Kidney epithelial cell (primary cell): ENCODE measurements around the gene SPATA2. TPM values are rescaled to one million over a fixed set of nuclear protein-coding genes. Genes with fewer than 3 reads are reported as not detected.

ENCODE experiments used
- DNase-seq: peaks from one replicate; pipeline ENCODE4 v3.0.0-alpha.2; 2010; ENCODE audit warnings: low read depth
- H3K27me3 ChIP-seq: 2 replicates; pipeline ENCODE4 v1.6.0; 2011; ENCODE audit warnings: low read length; ENCODE audit not compliant: control insufficient read depth, insufficient read depth
- H3K36me3 ChIP-seq: 2 replicates; pipeline ENCODE4 v1.5.1; 2011; ENCODE audit warnings: low read length; ENCODE audit not compliant: control insufficient read depth, insufficient read depth
- H3K4me3 ChIP-seq: 2 replicates; pipeline ENCODE4 v1.5.1; 2011; ENCODE audit warnings: low read depth, mild to moderate bottlenecking, control low read depth, low read length
- CTCF ChIP-seq: IDR thresholded peaks from 2 replicates; pipeline ENCODE4 v1.5.1; 2011; ENCODE audit warnings: mild to moderate bottlenecking, moderate library complexity, low read length, control low read depth, inconsistent platforms; ENCODE audit not compliant: insufficient read depth, poor library complexity, severe bottlenecking
- total RNA-seq: library from RNA; depleted of rRNA; stranded (reverse); fragments of >200 nt; gene quantifications from 2 replicates; pipeline ENCODE4 v1.2.3, GENCODE V29; 2015

SPATA2 gene
- total RNA-seq, 1 donor from 2014 or later: 3.9 TPM

DNA sequence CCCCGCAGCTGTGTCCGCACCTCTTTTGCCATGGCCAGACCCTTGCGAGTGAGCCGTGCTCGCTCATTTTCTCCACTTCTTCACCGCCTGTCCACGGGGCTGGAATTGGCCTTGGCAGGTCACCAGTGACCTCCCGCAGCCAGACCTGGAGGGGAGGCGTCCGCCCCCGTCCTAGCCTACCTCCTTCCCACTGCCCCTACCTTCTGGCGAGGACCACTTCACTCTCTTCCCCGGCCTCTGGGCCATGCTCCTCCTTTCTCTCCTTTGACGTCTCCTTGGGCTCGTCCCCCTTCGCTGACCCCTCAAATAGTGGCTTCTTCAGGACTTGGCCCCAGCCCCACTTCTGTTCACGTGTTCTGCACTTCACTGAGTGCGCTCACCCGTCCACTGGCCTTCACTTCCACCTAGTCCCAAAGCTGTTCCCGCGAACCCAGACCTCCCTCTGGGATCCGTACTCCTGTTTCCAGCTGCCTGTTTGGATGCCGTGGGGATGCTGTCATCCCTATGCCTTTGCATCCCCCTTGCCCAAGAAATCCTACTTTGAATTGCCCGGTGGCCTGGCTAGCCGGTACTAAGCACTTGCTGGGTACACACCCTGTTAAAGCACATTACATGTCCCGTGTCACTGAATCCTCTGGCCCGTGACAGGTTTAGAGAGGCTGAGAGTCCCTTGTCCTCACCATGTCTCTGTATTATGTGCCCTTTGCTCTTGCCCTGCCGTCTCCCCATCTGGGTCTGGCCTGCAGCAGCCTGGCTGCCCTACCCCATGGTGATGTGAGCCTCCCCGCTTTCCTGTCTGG lies 33.0 kb downstream of the SPATA2 start:
- Histone ChIP-seq H3K4me3 (no peak overlapping the region), H3K36me3 (no peaks in the 10 kb centered on the region), H3K27me3 (no peaks in the 10 kb centered on the region)
- no peak for TF ChIP-seq CTCF
- DNase-seq: no peak

- H3K36me3 ChIP-seq: no peaks in the 10 kb centered on the region
- no peak for TF ChIP-seq CTCF
Observed at GRCh38 chr20:49880724-49881445, 34.4 kb downstream of the SPATA2 start.

GRCh38 chr20:49880177-49880576 lies 35.2 kb downstream of the SPATA2 start:
- Histone ChIP-seq H3K36me3 (no peaks in the 10 kb centered on the region), H3K4me3 (no peak overlapping the region), H3K27me3 (no peaks in the 10 kb centered on the region)
- no peak for DNase-seq
- no peak for TF ChIP-seq CTCF

More at GRCh38 chr20:49880724-49881445, 34.4 kb downstream of the SPATA2 start:
- Histone ChIP-seq H3K27me3 (no peaks in the 10 kb centered on the region), H3K4me3 (no peak overlapping the region)
- DNase-seq: no peak

DNA sequence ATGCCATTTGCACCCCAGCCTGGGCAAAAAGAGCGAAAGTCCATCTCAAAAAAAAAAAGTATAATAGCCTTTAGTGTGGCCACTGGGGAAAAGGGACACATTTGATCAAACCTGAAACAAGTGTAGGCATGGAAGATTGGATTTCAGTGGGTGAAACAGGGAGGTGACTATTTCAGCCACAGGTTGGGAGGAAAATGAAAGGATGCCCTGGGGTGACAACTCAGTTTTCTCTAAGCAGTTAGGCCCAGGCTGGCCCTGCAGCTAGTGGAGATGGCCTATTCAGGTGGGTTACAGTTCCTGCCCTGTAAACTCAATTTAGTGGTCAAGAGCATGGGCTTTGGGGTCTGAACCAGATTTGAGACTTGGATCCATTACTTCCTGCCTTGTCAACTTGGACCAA lies 36.4 kb downstream of the SPATA2 start:
- H3K4me3 ChIP-seq: no peak overlapping the region
- H3K27me3 ChIP-seq: no peaks in the 10 kb centered on the region
- no peaks in the 10 kb centered on the region for H3K36me3 ChIP-seq
- DNase-seq: no peak
- no peak for TF ChIP-seq CTCF

- no peak for DNase-seq
- TF ChIP-seq CTCF: no peak
- Histone ChIP-seq H3K27me3 (no peaks in the 10 kb centered on the region), H3K36me3 (no peaks in the 10 kb centered on the region), H3K4me3 (no peak overlapping the region)
Observed at GRCh38 chr20:49877386-49877921, 37.9 kb downstream of the SPATA2 start.

- no peak for TF ChIP-seq CTCF
- H3K27me3 ChIP-seq: no peaks in the 10 kb centered on the region
- no peak for DNase-seq
- H3K4me3 ChIP-seq: no peak overlapping the region
- no peaks in the 10 kb centered on the region for H3K36me3 ChIP-seq
Observed at GRCh38 chr20:49874696-49875095, 40.6 kb downstream of the SPATA2 start.
